SH-SY5Y (cell line): ENCODE results near the gene C1QA.

Experiments used
- GATA2 ChIP-seq: IDR thresholded peaks from 2 replicates; pipeline ENCODE4 v1.6.1; 2011; ENCODE audit warnings: mild to moderate bottlenecking, low read depth, low read length
- GATA3 ChIP-seq: IDR thresholded peaks from 2 replicates; pipeline ENCODE4 v1.6.1; 2011; ENCODE audit warnings: low read depth, mild to moderate bottlenecking, low read length, moderate library complexity

DNA sequence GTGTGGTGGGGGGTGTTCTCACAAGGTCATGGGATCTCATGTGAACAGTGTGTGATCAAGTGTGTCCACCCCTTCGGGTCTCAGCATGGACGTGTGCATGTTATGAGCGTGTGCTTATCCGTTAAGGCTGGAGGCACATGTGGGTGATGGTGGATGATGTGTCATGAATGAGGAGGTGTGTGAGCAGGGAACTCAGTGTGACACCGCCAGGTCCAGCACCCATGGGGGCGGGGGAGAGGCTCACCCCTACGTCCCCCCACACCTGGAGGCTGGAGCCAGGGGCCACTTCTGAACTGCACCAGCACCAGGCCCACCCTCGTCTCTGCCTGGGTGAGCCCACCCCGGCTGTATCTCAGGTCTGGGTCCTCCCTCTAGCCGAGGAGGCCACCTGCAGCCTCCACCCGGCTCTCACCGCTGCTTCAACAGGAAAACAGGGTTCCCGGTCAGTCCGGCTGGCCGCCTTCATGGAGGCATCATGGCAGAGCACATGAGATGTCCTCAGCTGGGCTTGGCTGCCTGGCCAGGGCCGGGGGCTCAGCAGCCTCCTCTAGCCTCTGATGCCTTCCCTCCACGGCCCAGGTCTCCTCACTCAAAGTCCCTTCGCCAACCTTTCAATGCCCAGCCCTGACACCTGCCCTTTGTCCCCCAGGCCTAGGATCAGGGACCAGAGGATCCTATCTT is 34.2 kb upstream of the C1QA start:
- TF ChIP-seq GATA2 (no peak), GATA3 (no peak)
